ENCODE results near the gene KLHL5.
A peak's percentile ranks its signal among the peaks of the same experiment; 100 is the strongest.

The KLHL5 gene

DNA sequence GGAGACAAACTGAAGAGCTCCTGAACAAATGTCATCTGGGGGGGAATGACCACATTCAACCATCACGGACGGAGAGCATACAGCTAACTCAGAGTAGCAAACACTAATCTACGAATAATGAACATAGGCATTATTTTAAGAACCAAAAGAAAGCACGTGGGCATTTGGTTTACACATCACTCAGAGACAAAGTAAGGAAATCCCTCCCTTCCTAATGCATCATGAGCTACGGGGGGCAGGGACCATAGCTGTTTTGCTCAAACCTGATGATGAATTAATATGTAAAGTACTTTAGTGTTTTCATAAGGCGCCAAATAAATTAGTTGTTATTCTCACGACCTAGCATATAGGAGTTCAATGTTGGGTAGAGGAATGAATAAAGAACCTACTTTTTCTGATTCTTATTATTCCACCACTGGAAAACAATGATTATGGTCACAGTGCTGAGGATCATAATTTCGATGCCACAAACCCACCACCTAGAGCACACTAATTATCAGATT is 18.1 kb upstream of the KLHL5 start:
- DNase-seq (ENCODE audit: low spot score), result no peak

DNA sequence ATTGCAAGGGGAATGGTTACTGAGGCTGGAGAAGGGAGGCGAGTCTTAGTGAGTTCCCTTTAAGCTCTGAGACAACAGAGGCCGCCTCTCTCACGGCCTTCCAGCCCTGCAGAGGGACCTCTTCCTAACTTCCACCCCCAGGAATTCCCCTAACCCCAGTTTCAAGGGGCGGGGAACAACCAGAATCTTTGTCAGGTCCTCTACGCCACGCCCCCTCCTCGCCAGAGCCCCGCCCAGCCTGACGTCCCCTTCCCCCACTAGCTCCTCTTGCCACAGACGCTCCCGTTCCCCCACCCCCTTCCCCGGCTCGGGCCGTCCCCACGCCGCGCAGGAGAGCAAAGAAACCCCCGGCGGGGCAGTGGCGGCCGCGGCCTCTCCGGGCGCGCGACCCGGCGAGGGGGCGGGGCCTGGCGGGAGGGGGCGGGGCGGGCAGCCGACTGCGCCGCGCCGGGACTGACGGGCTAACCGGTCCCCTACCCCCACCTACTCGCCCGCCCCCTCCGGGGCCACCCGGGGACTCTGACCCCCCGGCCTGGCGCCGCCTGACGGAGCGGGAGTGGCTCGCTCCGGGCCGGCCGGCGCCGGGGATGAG is 17.6 kb upstream of the KLHL5 start:
- DNase-seq (ENCODE audit: low spot score), result peak; percentile 97

DNA sequence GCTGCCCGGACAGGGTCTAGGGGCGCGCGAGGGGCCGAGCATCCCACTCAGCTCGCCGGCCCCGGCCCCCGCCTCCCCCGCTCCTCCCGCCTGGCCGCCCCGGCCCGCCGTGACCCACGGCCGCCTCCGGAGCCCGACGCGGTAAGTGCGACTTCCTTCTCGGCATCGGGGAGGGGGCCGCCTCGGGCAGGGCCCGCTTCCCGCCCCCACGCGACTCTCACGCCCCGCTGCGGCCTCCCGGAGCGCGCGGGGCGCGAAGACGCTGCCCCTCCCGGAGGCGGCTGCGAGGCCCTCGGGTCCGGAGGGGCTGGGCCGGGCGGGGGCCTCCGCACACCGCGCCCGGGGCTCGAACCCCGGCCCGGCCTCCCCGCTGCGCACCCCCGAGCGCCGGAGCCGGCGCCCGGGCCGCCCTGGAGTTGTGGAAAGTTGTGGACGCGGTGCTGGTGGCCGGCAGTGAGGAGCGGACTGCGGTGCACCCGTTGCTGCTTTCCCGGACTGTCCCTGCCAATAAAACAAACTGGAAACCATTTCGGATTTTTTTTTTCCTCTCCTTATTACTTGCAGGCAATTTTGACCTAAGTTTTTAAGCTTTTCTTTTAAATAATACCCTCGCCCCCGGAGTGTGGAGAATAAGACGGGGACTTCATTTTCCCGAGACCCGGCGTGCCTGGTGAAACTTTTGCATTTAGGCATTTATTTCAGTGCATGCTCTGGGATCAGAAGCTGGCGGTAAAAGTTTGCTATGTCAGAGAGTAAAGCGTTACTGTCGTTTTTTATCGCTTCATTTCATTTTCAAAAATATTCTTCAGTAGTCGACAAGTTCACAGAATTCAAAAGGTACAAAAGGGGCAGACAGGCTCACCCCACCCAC is 16.8 kb upstream of the KLHL5 start:
- DNase-seq (ENCODE audit: low spot score), result peak; percentile 31

DNA sequence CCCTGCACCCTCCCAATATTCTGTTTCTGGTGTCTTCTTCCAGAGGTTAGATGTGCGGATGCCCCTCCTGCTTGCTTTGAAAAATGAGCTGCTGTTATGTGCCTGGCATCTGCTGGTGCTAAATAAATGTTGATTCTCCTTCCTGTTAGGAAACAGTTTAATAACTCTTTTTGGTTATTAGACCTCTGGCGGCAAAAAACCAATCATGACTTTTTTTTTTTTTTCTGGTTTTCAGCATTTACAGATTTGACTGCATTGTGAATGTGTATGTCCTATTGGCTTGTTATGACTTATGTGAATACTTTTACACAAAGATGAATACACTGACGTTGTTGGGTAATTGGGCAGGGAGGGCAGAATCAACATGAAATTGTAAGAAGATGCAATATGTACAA is 16.2 kb upstream of the KLHL5 start:
- no peak for DNase-seq (ENCODE audit: low spot score)

DNA sequence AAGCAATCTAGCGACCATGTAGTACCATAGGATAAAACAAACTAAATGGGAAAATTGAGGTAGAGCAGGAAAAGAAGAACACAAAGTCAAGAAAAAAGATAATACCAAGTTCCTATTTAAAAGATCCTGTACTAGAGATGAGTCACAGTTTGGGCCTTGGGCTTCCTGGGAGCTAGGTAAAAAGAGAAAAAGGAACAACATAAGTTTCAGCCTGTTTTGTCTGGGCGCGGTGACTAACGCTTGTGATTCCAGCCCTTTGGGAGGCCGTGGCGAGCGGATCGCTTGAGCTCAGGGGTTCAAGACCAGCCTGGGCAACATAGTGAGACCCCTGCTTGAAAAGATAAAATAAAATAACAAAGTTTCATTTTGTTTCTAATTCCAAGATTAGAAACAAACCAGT is 15.8 kb upstream of the KLHL5 start:
- no peak for DNase-seq (ENCODE audit: low spot score)

DNA sequence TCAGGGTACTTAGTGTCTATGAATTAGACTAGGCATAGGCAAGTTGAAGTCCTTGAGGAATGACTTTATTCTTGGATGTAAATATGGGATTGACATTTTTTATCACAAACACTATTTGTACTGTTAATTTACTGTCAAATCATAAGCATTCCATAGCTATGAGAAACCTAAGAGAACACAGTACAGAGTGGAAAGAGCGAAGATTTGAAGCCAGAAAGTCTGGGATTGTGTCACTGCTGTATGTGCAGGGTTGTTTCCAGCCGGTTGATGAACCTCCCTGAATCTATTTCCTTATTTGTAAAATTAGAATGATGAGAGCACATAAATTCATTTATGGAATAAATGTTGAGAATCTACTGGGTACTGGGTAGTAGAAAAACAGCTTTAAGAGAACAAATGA is 14.4 kb upstream of the KLHL5 start:
- no peak for DNase-seq (ENCODE audit: low spot score)

DNA sequence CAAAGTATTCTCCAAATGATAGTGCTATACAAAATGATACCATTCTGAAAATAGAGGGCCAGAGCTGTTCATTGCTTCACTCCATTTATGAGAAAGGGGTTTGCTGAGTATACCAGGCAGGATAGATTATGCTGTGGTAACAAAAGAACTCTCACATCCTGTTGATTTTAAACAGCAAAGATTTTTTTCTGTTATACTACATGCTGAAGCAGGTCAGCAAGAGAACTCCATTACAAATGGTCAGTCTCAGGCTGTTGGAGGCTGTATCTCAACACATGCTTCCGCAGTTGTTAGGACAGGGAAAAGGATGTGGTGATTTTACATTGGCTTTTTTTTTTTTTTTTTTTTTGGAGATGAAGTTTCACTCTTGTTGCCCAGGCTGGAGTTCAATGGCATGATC is 13.7 kb upstream of the KLHL5 start:
- DNase-seq (ENCODE audit: low spot score), result no peak

DNA sequence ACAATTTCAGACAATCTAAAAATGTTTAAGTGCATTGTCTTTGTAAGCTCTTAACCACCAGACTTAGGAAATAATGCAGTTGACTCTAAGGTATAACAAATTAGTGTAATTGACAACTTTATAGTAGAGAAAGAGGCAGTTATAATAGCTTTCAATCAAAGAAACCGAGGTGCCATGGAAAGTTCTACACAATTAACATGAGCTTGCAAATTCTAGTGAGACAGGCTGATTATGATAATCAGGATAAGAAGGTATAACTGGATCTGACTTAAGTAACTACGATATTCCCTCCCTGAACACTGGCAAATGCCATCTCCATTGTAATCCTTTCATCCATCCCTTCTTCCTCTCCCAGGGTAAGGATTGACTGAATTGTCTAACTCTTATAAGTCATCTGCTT is 11.4 kb upstream of the KLHL5 start:
- no peak for DNase-seq (ENCODE audit: low spot score)

DNA sequence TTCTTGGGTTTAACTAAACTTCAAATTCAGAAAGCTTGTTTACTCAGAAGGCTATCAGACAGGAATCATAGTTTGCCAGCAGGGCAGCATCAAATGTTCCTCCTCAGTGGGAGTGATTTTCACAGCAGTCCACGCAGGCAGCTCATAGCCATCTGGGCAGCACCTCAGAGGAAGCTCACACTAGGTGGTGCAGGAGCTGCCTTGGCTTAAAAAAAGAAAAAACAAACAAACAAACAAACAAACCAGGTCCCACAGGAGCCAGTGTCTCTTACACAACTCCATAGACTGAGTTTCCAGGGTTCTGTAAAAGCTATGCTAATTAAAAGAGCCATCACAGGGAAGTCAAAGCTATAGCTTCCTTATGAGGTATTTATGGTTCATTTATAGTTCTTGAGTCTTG is 10.5 kb upstream of the KLHL5 start:
- no peak for DNase-seq (ENCODE audit: low spot score)

DNA sequence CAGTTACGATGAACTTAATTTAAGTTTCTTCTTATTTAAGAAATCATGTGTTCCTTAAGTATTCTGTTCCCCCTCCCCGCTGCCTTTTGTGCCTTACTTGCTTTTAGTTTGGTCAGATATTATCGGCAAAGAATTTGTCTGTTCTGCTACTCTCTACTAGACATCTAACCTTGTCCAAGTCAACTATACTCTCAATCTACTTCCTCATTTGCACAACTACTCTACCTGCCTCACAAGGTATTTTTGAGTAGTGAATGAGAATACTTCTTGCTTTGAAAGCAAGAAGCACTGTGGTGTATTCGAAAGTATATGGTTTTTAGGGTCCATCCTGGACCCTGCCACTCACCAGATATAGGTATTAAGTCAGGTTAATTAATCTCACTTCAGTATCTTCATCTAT is 8.0 kb upstream of the KLHL5 start:
- no peak for DNase-seq (ENCODE audit: low spot score)

DNA sequence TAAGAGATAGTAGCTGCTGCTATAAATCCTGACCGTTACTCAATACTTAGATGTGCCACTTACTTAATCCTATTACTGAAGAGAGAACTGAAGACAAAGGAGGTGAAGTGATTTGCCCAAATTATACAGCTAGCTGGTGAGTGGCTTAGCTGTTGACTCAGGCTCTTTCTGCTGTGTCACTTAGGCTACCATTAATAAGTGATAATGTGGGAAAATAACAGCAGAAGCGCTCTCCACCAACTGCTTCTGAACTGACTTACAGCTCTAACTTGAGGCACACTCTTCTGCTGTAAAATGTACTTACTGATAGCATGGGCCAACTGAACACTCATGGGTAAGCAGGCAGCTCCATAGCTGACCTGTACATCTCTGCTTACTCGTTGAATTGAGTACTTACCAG is 7.5 kb upstream of the KLHL5 start:
- DNase-seq (ENCODE audit: low spot score), result no peak

DNA sequence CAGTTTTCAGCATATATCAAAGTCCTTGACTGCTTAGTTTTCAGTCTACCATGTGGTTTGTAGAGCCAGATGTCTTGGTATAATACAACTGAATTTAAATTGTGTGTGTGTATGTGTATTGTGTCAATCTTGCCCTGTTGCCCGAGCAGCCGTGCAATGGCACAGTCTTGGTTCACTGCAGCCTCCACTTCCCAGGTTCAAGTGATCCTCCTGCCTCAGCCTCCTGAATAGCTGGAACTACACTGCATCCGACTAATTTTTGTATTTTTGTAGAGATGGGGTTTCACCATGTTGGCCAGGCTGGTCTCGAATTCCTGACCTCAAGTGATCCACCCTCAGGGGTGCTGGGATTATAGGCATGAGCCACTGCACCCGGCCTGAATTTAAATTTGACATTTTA is 6.0 kb upstream of the KLHL5 start:
- no peak for DNase-seq (ENCODE audit: low spot score)

DNA sequence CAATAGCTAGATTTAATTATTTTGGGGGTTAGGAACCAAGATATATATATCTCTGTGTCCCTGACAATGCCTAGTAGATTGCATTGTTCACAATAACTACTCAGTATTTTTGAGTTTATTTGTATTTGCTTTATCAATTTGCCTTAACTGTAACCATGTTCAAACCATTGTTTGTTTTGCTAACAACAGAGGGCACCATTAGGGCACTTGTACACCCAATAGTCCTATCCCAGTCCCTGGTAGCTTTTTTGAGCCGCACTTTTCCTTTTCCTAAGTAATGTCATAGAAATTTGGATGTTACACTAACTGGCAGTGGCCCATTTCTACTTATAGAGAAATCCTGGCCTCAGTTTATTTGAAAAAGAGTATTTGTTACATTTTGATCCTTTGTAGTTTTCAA is 575 bp upstream of the KLHL5 start:
- DNase-seq (ENCODE audit: low spot score), result no peak

DNA sequence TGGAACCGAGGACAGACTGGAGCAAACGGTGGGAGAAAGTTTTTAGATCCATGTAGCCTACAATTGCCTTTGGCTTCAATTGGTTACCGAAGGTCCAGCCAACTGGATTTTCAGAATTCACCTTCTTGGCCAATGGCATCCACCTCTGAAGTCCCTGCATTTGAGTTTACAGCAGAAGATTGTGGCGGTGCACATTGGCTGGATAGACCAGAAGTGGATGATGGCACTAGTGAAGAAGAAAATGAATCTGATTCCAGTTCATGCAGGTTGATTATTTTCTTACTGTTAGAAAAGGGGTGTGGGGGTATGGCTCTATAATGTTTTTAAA is 702 bp downstream of the KLHL5 start:
- no peak for DNase-seq (ENCODE audit: low spot score)

DNA sequence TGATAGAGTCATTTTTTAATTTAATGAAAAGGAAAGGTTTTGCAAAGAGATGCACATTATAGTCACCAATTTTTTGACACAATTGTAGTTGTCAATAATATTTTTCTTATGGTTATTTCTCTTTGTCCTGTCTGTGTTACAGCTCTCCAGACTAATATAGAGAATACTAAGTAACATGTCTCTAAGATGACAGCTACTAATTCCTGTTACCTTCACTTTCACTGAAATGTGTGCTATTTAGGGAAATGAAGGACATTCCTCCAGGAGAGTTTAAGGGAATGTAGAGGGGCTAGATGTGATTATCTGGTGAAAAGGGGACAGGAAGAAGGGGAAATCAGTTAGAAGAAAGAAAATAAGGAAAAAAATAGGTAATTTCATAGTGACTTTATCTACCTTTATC is 1.4 kb downstream of the KLHL5 start:
- no peak for DNase-seq (ENCODE audit: low spot score)

DNA sequence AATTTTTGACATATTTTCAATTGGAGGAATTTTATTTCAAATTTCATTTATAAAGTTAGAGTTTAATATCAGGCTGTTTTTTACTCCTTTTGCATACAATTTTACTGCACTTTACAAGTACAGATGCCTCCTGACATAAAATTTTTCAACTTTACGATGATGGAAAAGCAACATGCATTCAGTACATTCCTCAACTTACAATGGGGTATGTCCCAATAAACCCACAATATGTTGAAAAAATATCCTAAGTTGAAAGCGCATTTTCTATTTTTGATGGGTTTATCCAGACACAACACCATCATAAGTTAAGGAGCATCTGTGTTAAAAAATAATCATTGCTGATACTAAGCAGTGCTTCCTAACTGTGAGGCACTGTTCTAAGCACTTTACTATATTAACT is 4.3 kb downstream of the KLHL5 start:
- DNase-seq (ENCODE audit: low spot score), result no peak

DNA sequence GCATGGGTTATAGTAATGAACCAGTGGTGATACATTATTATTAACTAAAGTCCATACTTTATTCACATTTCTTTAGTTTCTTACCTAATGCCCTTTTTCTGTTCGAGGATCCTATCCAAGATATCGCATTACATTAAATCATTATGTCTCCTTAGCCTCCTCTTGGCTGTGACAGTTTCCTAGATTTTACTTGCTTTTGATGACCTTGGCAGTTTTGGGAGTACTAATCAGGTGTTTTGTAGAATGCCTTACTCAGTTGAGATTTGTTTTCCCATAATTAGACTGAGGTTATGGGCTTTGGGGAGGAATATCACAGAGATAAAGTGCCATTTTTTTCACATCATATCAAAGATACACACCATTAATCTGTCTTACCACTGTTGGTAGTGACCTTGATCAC is 5.0 kb downstream of the KLHL5 start:
- no peak for DNase-seq (ENCODE audit: low spot score)

DNA sequence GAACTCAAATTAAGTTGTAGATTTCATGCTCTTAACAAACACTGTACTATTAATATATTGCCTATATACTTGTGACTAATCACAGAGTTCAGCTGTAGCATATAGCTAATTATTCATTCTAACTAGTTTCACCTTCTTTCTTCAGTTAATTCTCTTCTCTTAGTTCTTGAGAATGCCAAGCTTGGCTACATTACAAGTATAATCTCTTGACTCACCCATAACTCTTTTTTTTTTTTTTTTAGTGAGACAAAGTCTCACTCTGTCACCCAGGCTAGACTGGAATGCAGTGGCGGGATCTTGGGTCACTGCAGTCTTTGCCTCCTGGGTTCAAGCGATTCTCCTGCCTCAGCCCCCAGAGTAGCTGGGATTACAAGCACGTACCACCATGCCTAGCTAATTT is 5.4 kb downstream of the KLHL5 start:
- DNase-seq (ENCODE audit: low spot score), result no peak

DNA sequence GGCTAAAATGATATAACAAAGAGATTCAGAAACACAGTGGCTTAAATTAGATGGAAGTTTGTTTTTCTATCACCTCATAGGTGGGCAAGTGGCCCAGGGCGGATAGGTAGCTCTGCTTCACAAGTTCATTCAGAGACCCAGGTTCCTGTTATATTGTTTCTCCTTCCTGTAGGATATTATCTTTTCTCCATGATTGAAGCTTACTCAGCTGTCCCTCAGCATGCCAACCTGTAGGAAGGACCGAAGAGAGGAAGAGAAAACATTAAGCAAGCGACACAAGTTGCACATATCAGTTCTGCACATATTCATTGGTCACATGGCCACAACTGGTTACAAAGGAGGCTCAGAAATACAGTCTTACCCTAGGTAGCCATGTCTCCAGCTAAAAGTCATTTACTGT is 6.9 kb downstream of the KLHL5 start:
- no peak for DNase-seq (ENCODE audit: low spot score)

DNA sequence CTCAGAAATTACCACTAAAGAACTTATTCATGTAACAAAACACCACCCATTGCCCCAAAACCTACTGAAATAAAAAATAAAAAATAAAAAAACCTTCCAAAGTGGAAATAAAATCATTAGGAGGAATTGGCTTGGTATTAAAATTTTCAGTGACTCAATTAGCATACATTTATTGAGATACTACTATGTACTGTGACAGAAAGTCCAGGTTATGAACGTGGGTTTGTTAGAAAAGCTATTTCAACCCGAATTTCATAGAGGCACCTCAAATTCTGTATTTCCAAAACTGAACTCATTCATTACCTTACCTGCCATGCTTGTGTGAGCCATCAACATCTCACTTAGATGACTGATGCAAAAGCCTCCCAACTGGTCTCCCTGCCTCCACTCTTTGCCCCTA is 16.8 kb downstream of the KLHL5 start:
- no peak for DNase-seq (ENCODE audit: low spot score)

DNA sequence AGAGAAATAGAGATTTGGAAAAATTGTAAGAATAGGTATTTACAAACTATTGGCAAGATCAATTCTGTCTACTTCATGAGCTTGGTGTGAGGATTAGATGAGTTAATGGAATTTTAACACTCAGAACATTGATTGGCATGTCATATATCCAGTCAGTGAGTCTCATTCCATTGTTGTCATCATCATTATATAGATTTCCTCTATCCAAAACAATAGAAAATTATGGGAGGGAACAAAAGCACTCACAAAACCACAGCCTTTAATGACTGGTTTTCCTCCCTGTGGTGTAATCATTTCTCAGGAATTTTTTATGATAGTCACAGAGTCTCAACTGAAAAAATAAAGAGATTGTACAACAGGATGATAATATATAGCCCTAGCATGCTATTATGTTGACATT is 21.1 kb downstream of the KLHL5 start:
- no peak for DNase-seq (ENCODE audit: low spot score)

DNA sequence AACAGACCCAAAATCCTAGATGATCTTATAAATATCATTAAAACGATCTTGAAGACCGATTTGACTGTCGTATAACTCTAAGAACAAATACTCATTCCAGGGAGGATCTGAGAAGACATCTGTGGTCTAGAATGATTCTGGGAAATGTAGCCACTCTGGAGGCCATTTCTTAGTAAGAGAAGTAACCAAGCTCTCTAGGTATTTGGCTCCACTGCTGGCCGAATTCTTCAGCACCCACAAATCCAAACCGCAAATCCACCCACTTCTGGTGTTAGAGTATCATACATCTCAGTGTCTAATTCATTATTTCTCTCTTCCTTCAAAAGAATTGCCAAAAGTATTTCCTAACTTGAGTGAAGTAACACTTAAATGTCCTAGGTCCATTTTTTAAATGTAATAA is 23.9 kb downstream of the KLHL5 start:
- no peak for DNase-seq (ENCODE audit: low spot score)

DNA sequence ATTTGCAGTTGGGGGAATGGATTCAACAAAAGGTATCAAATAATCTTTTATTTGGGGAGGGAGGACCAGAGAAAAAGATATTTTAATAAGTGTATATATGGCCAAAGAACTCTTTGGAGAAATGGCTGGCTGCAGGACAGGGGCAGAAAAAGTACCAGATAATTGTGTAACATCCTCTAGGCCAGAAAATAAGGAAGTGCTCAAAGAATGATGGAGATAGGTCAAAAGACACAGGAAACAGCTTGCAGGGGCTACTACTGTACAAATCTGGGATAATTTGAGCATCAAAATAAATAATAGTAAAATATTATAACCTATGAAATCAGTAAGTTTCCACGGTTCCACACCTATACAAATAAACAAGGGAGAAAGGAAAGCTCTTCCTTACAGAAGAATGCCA is 34.8 kb downstream of the KLHL5 start:
- no peak for DNase-seq (ENCODE audit: low spot score)

DNA sequence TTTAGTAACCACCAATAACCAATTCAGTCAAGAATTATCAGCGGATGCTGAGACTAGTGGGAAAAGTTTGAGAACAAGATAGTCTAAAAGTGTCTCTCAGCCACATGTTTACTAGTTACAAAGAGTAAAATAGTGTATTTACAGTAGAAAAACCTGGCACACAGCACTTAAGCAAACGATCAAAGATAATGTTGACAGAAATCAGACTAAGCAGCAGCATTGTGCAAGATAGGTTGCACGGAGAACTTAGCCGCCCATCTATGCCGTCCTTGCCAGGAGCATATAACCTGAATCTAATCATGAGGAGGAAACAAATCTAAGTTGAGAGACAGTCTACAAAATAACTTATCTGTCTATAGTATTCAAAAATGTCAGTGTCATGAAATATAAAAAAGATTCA is 35.3 kb downstream of the KLHL5 start:
- no peak for DNase-seq (ENCODE audit: low spot score)
